Trophoblast cell (in vitro differentiated cells and primary cell): Measurements from ENCODE around the gene IYD.

Source experiments
- DNase-seq, 2 donors: peaks; one replicate each; pipeline ENCODE4 v3.0.0-alpha.2; 2016
- H2AFZ ChIP-seq: 2 replicates; pipeline ENCODE4 v1.6.1; 2013; ENCODE audit warnings: low read length, moderate library complexity, mild to moderate bottlenecking; ENCODE audit not compliant: insufficient read depth, poor library complexity
- H2AK5ac ChIP-seq: 2 replicates; pipeline ENCODE4 v1.6.1; 2013; ENCODE audit warnings: mild to moderate bottlenecking, low read length
- H2BK120ac ChIP-seq: 2 replicates; pipeline ENCODE4 v1.6.1; 2013; ENCODE audit warnings: low read length, mild to moderate bottlenecking, moderate library complexity; ENCODE audit not compliant: insufficient read depth, poor library complexity
- H2BK12ac ChIP-seq: 2 replicates; pipeline ENCODE4 v1.6.1; 2013; ENCODE audit warnings: mild to moderate bottlenecking, low read length, moderate library complexity
- H2BK5ac ChIP-seq: 2 replicates; pipeline ENCODE4 v1.6.1; 2013; ENCODE audit warnings: low read length, low read depth, moderate library complexity, mild to moderate bottlenecking; ENCODE audit not compliant: poor library complexity
- H3K14ac ChIP-seq: 2 replicates; pipeline ENCODE4 v1.6.1; 2013; ENCODE audit warnings: mild to moderate bottlenecking, low read length
- H3K18ac ChIP-seq: 2 replicates; pipeline ENCODE4 v1.6.1; 2013; ENCODE audit warnings: mild to moderate bottlenecking, low read length
- H3K23ac ChIP-seq: 2 replicates; pipeline ENCODE4 v1.6.1; 2013; ENCODE audit warnings: low read length
- H3K27ac ChIP-seq: 2 replicates; pipeline ENCODE4 v1.5.1; 2013; ENCODE audit warnings: low read depth, mild to moderate bottlenecking, inconsistent platforms, low read length, moderate library complexity
- H3K27me3 ChIP-seq: 2 replicates; pipeline ENCODE4 v1.6.1; 2013; ENCODE audit warnings: inconsistent platforms, mild to moderate bottlenecking, low read length, moderate library complexity; ENCODE audit not compliant: insufficient read depth
- H3K36me3 ChIP-seq, 2 experiments: 1 replicate in 1 of 2; 2 replicates in 1 of 2; pipeline ENCODE4 v1.6.1; 2013; ENCODE audit warnings: low read length in 2 of 2, mild to moderate bottlenecking in 2 of 2, moderate library complexity in 1 of 2; ENCODE audit not compliant: insufficient read depth in 2 of 2, control insufficient read depth in 1 of 2
- H3K4ac ChIP-seq: 2 replicates; pipeline ENCODE4 v1.6.1; 2013; ENCODE audit warnings: low read depth, mild to moderate bottlenecking, low read length, moderate library complexity
- H3K4me1 ChIP-seq, 2 experiments: 1 replicate in 1 of 2; 2 replicates in 1 of 2; pipeline ENCODE4 v1.6.1; 2013; ENCODE audit warnings: low read length in 2 of 2, mild to moderate bottlenecking in 2 of 2, moderate library complexity in 1 of 2; ENCODE audit not compliant: insufficient read depth in 2 of 2, control insufficient read depth in 1 of 2
- H3K4me2 ChIP-seq: 2 replicates; pipeline ENCODE4 v1.6.1; 2013; ENCODE audit warnings: inconsistent platforms, mild to moderate bottlenecking, low read length, moderate library complexity
- H3K4me3 ChIP-seq: 2 replicates; pipeline ENCODE4 v1.5.1; 2013; ENCODE audit warnings: mild to moderate bottlenecking, low read depth, low read length, inconsistent platforms
- H3K79me1 ChIP-seq: one replicate; pipeline ENCODE4 v1.6.1; 2013; ENCODE audit warnings: low read length
- H3K79me2 ChIP-seq: 2 replicates; pipeline ENCODE4 v1.6.1; 2013; ENCODE audit warnings: low read length, mild to moderate bottlenecking; ENCODE audit not compliant: control insufficient read depth, insufficient read depth, poor library complexity
- H3K9ac ChIP-seq: 2 replicates; pipeline ENCODE4 v1.6.1; 2013; ENCODE audit warnings: mild to moderate bottlenecking, low read length
- H3K9me3 ChIP-seq: 2 replicates; pipeline ENCODE4 v1.6.1; 2013; ENCODE audit warnings: low read depth, mild to moderate bottlenecking, control low read depth, inconsistent platforms, low read length; ENCODE audit not compliant: insufficient read depth
- H4K12ac ChIP-seq: 2 replicates; pipeline ENCODE4 v1.6.1; 2013; ENCODE audit warnings: low read depth, mild to moderate bottlenecking, low read length, moderate library complexity
- H4K8ac ChIP-seq: 2 replicates; pipeline ENCODE4 v1.6.1; 2013; ENCODE audit warnings: low read depth, mild to moderate bottlenecking, low read length, moderate library complexity
- H4K91ac ChIP-seq: one replicate; pipeline ENCODE4 v1.6.1; 2013; ENCODE audit warnings: low read depth, mild to moderate bottlenecking, low read length, moderate library complexity
- WGBS: extraction: QIAGEN DNeasy Blood & Tissue Kit; methylation state at CpG from one replicate; pipeline ENCODE4 v1.1.7; 2013; ENCODE audit warnings: missing lambda C conversion rate; ENCODE audit not compliant: insufficient read length, insufficient coverage; ENCODE audit errors: extremely low coverage; 5-methylcytosine and 5-hydroxymethylcytosine counted together

Gene IYD

DNA sequence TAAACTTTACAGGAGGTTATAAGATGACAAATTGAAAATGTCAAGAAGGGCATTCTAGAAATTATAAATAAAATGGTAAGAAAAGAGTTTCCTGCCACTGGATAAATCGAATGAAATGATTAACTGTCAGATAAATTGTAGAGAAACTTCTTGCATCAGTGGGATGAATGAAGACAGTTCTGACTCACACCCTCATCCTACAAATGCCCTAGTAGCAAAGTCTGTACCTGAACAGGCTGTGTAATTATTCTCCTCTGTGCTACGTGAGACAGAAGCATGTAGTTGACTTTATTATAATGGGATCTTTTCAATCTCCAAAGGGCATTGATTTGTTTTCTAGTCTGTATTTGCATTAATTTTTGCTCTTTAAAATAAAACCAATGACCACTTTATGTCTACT is 47.3 kb downstream of the IYD start:
- no peak overlapping the region for H2BK120ac ChIP-seq
- no peak overlapping the region for H3K4me3 ChIP-seq
- no peak overlapping the region for H3K18ac ChIP-seq
- H3K27ac ChIP-seq = no peak overlapping the region
- H3K79me1 ChIP-seq = no peaks in the 10 kb centered on the region
- H3K9ac ChIP-seq = no peak overlapping the region
- H3K36me3 ChIP-seq = no peaks in the 10 kb centered on the region
- H2AK5ac ChIP-seq = no peak overlapping the region
- no CpG with 5 or more reads among the region's 2 CpGs for WGBS
- H3K27me3 ChIP-seq = no peaks in the 10 kb centered on the region
- peaks cover 0 to 2% of the 10 kb centered on the region in 2 experiments for H3K4me1 ChIP-seq
- H4K91ac ChIP-seq = no peak overlapping the region
- no peak overlapping the region for H3K23ac ChIP-seq
- H3K4ac ChIP-seq = no peak overlapping the region
- no peaks in the 10 kb centered on the region for H3K9me3 ChIP-seq
- no peak overlapping the region for H4K8ac ChIP-seq
- H3K4me2 ChIP-seq = no peak overlapping the region
- no peak overlapping the region for H2BK12ac ChIP-seq
- no peak overlapping the region for H2AFZ ChIP-seq
- no peak overlapping the region for H3K14ac ChIP-seq
- no peak overlapping the region for H2BK5ac ChIP-seq
- H4K12ac ChIP-seq = no peak overlapping the region
- no peaks in the 10 kb centered on the region for H3K79me2 ChIP-seq
- no peak for DNase-seq

DNA sequence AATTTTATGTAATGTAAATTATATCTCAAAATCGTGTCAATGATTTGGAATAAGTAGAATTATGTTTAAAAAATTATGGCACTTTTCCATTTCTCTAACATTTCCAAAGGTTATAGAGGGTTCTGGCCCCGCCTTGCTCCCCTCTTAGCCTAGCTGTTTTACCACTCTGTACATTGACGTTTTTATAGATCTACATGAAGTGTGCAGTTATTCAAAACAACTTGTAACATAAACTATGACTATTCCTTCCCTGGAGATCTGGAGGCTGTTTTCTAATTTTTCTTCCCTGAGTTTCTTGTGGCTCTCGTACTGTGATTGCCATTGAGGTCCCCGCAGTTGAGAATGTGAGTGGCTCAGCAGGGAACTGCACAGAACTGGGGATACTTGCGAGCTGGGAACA is 48.4 kb downstream of the IYD start:
- H3K9ac ChIP-seq = no peak overlapping the region
- no peak overlapping the region for H2BK12ac ChIP-seq
- no peak overlapping the region for H4K91ac ChIP-seq
- H3K4me2 ChIP-seq = no peak overlapping the region
- H3K18ac ChIP-seq = no peak overlapping the region
- no peak overlapping the region for H2AFZ ChIP-seq
- H3K36me3 ChIP-seq = no peaks in the 10 kb centered on the region
- no peak overlapping the region for H3K4ac ChIP-seq
- no peak for DNase-seq
- H3K14ac ChIP-seq = no peak overlapping the region
- H4K12ac ChIP-seq = no peak overlapping the region
- no peaks in the 10 kb centered on the region for H3K79me1 ChIP-seq
- H3K9me3 ChIP-seq = no peaks in the 10 kb centered on the region
- no peak overlapping the region for H4K8ac ChIP-seq
- no peak overlapping the region for H3K4me3 ChIP-seq
- H2AK5ac ChIP-seq = no peak overlapping the region
- no CpG with 5 or more reads among the region's 6 CpGs for WGBS
- peaks cover 0 to 2% of the 10 kb centered on the region in 2 experiments for H3K4me1 ChIP-seq
- no peak overlapping the region for H2BK5ac ChIP-seq
- H3K27me3 ChIP-seq = no peaks in the 10 kb centered on the region
- H2BK120ac ChIP-seq = no peak overlapping the region
- H3K27ac ChIP-seq = no peak overlapping the region
- no peaks in the 10 kb centered on the region for H3K79me2 ChIP-seq
- no peak overlapping the region for H3K23ac ChIP-seq

DNA sequence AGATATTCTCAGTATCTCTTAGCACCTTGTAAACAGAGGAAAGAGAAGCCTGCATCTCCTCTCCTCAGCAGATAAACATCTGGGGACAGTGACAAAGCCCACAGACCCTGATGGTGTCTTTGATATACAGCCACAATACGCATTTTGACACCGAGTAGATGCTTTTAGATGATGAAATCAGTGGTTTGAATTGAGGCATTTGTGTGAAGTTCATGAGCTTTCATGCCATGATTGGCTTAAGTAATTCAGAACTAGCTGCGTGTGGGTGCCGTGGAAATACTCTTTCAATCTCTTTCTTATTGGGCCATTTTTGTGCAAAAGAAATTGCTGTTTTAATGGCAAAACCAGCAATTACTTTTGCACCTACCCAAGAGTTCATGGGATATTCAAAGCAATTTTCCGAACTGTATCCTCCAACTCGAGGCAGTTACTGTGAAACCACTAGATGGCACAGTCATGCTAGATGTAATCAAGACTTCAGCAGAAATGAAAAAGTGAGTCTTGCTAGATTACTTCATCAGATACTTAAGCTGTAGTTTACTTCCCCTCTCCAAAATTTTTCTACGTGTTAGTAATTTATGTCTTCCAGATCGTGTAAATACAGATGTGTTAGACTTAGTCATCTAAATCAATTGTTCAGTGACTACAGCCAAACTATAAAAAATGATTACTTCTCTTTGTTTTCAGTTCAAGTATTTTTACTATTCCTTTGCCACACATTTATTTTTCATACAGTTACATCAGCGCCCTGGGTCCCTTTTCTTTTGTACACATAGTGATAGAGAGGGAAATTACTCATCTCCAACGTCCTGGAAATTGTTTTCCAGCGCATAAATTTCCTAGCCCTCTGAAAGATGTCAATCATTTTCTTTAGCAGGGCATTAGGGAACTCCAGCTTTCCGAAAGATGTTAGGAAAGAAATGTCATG is 49.4 kb downstream of the IYD start:
- Histone ChIP-seq H4K8ac (no peak overlapping the region), H3K79me2 (no peaks in the 10 kb centered on the region), H3K9ac (no peak overlapping the region), H3K4me1 (peaks cover 0 to 2% of the 10 kb centered on the region in 2 experiments), H2BK120ac (no peak overlapping the region), H4K91ac (no peak overlapping the region), H3K4ac (no peak overlapping the region), H3K4me3 (no peak overlapping the region), H3K27ac (no peak overlapping the region), H3K23ac (no peak overlapping the region), H2BK5ac (no peak overlapping the region), H3K9me3 (no peaks in the 10 kb centered on the region), H3K27me3 (no peaks in the 10 kb centered on the region), H3K4me2 (no peak overlapping the region), H3K79me1 (no peaks in the 10 kb centered on the region), H3K14ac (no peak overlapping the region), H3K18ac (no peak overlapping the region), H2AK5ac (no peak overlapping the region), H3K36me3 (no peaks in the 10 kb centered on the region), H2BK12ac (no peak overlapping the region), H4K12ac (no peak overlapping the region), H2AFZ (no peak overlapping the region)
- no CpG with 5 or more reads among the region's 12 CpGs for WGBS
- peak; percentile 28 to 85 for DNase-seq

DNA sequence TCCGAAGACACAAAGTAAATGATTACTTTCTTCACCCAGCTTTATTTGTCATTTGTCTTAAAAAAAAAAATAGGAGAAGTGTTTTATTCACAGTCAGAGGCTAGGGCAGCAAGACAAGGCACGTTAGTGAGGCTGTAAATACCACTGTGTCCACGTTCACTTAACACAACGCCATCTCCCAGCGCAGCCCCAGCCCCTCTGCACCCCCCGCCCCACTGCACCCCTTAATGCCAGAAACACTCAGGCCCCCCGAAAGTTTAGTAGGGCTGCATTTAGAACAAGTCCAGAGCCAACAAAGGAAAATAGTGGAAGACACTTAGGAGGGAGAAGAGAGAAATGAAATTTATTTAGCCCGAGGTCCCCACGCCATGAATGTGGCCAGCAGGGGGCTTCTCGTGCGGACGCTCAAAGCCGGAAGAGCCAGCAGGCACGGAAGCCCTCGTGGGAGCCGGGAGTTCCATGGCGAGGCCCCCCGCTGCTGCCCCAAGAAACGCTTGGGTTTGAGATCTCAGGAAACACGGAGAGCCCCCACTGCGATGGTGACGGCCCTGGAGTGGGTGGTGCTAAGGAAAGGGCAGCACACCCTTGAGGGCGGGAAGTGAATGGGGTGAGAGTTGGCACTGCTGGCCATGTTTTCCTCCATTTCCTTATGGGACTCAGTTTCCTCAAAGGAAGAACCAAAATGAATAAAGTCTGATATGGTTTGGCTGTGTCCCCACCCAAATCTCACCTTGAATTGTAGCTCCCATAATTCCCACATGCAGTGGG is 50.2 kb downstream of the IYD start:
- Histone ChIP-seq H2AK5ac (no peak overlapping the region), H3K23ac (no peak overlapping the region), H2BK5ac (no peak overlapping the region), H3K14ac (no peak overlapping the region), H3K9me3 (peaks cover 4% of the 10 kb centered on the region), H3K36me3 (no peaks in the 10 kb centered on the region), H2BK120ac (no peak overlapping the region), H3K18ac (no peak overlapping the region), H3K4ac (no peak overlapping the region), H3K79me1 (no peaks in the 10 kb centered on the region), H4K91ac (no peak overlapping the region), H4K12ac (no peak overlapping the region), H3K4me2 (peak overlapping the region; percentile 62), H3K4me3 (no peak overlapping the region), H3K27ac (no peak overlapping the region), H3K27me3 (no peaks in the 10 kb centered on the region), H3K4me1 (peaks cover 0 to 2% of the 10 kb centered on the region in 2 experiments), H3K9ac (no peak overlapping the region), H3K79me2 (no peaks in the 10 kb centered on the region), H2AFZ (peak overlapping the region; percentile 61), H4K8ac (peak overlapping the region; percentile 55), H2BK12ac (peak overlapping the region; percentile 42)
- DNase-seq = peak; percentile 33 to 75
- WGBS = no CpG with 5 or more reads among the region's 23 CpGs
